AG04450 (cell line): ENCODE results near the gene SUCO. TPM values are rescaled to one million over a fixed set of nuclear protein-coding genes. Genes with fewer than 3 reads are reported as not detected.

Experiments used
- CTCF ChIA-PET: fragments of 300-600, 350-600 bp; formaldehyde crosslinking; extraction: SDS; loops from one replicate; lab custom pipeline; 2022; ENCODE audit warnings: antibody characterized with exemption, inconsistent platforms; lab: Charles Lee
- POLR2A ChIA-PET: fragments of 350-600 bp; formaldehyde crosslinking; extraction: SDS; loops from one replicate; lab custom pipeline; 2021; ENCODE audit warnings: antibody characterized with exemption, inconsistent platforms; lab: Yijun Ruan, JAX
- DNase-seq: peaks from one replicate; pipeline ENCODE4 v3.0.0-alpha.2; 2011; ENCODE audit warnings: low read depth, low spot score
- H3K27ac ChIP-seq: one replicate; pipeline ENCODE4 v1.5.1; 2012; ENCODE audit warnings: low read depth, low read length, control low read depth
- H3K27me3 ChIP-seq: one replicate; pipeline ENCODE4 v1.6.0; 2012; ENCODE audit warnings: low read length; ENCODE audit not compliant: control insufficient read depth, insufficient read depth
- H3K4me3 ChIP-seq: 2 replicates; pipeline ENCODE4 v1.5.1; 2011; ENCODE audit warnings: mild to moderate bottlenecking, low read depth, low read length, control low read depth
- H3K9me3 ChIP-seq: 2 replicates; pipeline ENCODE4 v1.5.1; 2012; ENCODE audit warnings: low read length; ENCODE audit not compliant: control insufficient read depth, insufficient read depth
- CTCF ChIP-seq: IDR thresholded peaks from 2 replicates; pipeline ENCODE4 v1.5.1; 2011; ENCODE audit warnings: low read depth, low read length, control low read depth, inconsistent platforms
- polyA plus RNA-seq: library from polyadenylated mRNA; depleted of rRNA; stranded (reverse); fragments of >200 nt; gene quantifications from 2 replicates; pipeline ENCODE4 v1.2.3, GENCODE V29; 2011

SUCO gene
- polyA plus RNA-seq, 1 experiment = 25.1 TPM

- POLR2A ChIA-PET = no interaction called here
- Histone ChIP-seq H3K4me3 (no peak overlapping the region), H3K27ac (no peak overlapping the region), H3K9me3 (no peaks in the 10 kb centered on the region), H3K27me3 (no peaks in the 10 kb centered on the region)
- CTCF ChIA-PET = interaction anchor here (0.6 kb wide), 1 partner anchor 48 kb away, joined by 3 read pairs; no protein-coding TSS in a partner anchor
- TF ChIP-seq CTCF = no peak
- DNase-seq = no peak
Observed at GRCh38 chr1:172582889-172583288, 49.9 kb downstream of the SUCO start.

DNA sequence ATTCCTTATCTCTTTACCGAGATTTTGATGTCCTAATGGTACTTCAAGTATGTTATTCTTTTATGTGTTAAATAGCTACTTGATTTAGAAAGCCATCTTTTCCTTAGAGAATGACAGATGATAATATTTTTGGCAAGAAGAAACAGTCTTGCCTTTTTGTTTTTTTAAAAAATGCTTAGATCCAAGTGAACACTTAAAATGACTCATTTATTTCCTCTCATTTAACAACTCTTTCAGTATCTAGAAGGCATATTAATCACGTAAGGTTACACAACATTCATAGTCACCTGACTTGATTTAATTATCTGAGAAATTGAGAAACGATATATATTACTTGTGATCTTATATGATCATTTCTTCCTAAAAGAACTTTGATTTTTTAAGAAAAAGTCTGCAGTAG is 52.4 kb downstream of the SUCO start:
- ChIA-PET CTCF (interaction anchor here (1.2 to 1.7 kb wide), 2 partner anchors 16 to 134 kb away, joined by 3 to 4 read pairs; no protein-coding TSS in a partner anchor), POLR2A (no interaction called here)
- Histone ChIP-seq H3K27me3 (no peaks in the 10 kb centered on the region), H3K27ac (no peak overlapping the region), H3K4me3 (no peak overlapping the region), H3K9me3 (no peaks in the 10 kb centered on the region)
- no peak for TF ChIP-seq CTCF
- no peak for DNase-seq

DNA sequence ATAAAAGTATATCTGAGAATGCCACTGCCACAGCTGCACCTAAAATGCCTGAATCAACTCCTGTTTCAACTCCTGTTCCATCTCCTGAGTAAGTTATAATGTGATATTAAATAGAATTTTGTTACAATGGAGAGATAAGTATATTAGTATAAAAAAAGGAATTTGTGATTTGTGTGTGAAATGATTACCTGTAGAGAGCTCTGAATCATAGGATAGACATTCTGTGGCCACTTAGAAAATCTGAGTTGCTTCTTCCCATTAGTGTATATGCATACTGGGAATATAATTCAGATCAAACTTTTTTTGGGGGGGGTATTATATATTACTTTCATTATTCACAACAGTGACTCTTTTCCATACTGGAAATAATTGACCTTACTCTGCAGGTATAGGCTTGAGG is 52.9 kb downstream of the SUCO start:
- H3K27ac ChIP-seq = no peak overlapping the region
- DNase-seq = no peak
- H3K27me3 ChIP-seq = no peaks in the 10 kb centered on the region
- ChIA-PET CTCF (interaction anchor here (0.8 to 1.7 kb wide), 3 partner anchors 17 to 135 kb away, joined by 3 to 5 read pairs (median 4); no protein-coding TSS in a partner anchor), POLR2A (no interaction called here)
- no peak overlapping the region for H3K4me3 ChIP-seq
- no peaks in the 10 kb centered on the region for H3K9me3 ChIP-seq
- TF ChIP-seq CTCF = no peak

DNA sequence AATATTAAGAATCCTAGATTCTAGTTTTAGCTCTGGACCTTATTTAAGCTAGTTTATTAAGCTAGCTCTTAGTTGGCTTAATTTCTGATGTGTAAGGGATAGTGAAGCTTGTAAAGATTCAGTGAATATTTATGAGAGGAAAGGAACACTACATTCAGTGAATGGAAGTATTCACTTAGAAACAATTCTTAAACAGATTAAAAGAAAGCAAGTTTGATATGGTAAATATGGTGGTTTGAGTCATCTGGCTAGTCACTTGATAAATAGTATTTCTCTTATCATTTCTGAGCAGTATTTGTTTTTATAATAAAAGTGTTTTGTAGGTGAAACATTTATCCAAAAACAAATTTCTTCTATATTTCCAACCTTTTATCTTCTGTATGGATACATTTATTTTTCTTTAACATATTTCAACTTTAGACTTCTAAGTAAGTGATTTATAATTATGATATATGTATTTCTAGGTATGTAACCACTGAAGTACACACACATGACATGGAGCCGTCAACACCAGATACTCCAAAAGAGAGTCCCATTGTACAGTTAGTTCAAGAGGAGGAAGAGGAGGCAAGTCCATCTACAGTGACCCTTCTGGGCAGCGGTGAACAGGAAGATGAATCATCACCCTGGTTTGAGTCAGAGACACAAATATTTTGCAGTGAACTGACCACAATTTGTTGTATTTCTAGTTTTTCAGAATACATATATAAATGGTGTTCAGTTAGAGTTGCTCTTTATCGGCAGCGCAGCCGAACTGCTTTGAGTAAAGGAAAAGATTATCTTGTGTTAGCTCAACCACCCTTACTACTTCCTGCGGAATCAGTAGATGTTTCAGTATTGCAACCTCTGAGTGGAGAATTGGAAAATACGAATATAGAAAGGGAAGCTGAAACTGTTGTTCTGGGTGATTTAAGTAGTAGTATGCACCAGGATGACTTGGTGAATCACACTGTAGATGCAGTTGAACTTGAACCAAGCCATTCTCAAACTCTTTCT is 55.6 kb downstream of the SUCO start:
- TF ChIP-seq CTCF = no peak
- no peaks in the 10 kb centered on the region for H3K9me3 ChIP-seq
- peak overlapping the region; percentile 43 for H3K27ac ChIP-seq
- peak overlapping the region; percentile 8; the same call in 1 of the 2 replicates for H3K4me3 ChIP-seq
- CTCF ChIA-PET = interaction anchor here (0.9 kb wide), 1 partner anchor 21 kb away, joined by 5 read pairs; no protein-coding TSS in a partner anchor
- H3K27me3 ChIP-seq = no peaks in the 10 kb centered on the region
- DNase-seq = peak; percentile 59
- POLR2A ChIA-PET = interaction anchor here (1.3 kb wide), 1 partner anchor 56 kb away, joined by 3 read pairs; the partner anchor contains the start of gene SUCO
